HepG2 (cell line): ENCODE measurements around the gene GPLD1. TPM values are rescaled to one million over a fixed set of nuclear protein-coding genes. Genes with fewer than 3 reads are reported as not detected.

ENCODE experiments used
- CEBPG ChIP-seq: IDR thresholded peaks from 2 replicates; pipeline ENCODE4 v1.6.1; 2016
- ERF ChIP-seq: IDR thresholded peaks from 2 replicates; pipeline ENCODE4 v1.6.1; 2018; ENCODE audit warnings: missing biosample characterization, missing genetic modification reagents
- EZH2 ChIP-seq: conservative IDR thresholded peaks from 2 replicates; pipeline ENCODE4 v1.6.1; 2012; ENCODE audit warnings: mild to moderate bottlenecking, low read depth, low read length, moderate library complexity
- FIP1L1 ChIP-seq: fragments of 200-400 bp; formaldehyde crosslinking; IDR thresholded peaks from 2 replicates; pipeline ENCODE4 v1.6.1; 2018; ENCODE audit warnings: low read depth, mild to moderate bottlenecking, low read length, moderate library complexity, borderline replicate concordance; ENCODE audit not compliant: insufficient read depth
- HNF4G ChIP-seq, 2 experiments: sonication (generic) in 1 of 2; formaldehyde crosslinking in 1 of 2; IDR thresholded peaks; 2 replicates each; pipeline versions ENCODE4 v1.4.0 to v1.6.1; 2011 to 2020; ENCODE audit warnings: borderline replicate concordance in 2 of 2, low read depth in 2 of 2, mild to moderate bottlenecking in 2 of 2, low read length in 1 of 2, missing genetic modification reagents in 1 of 2, moderate library complexity in 1 of 2
- KAT8 ChIP-seq: IDR thresholded peaks from 2 replicates; pipeline ENCODE4 v1.6.1; 2016; ENCODE audit warnings: missing genetic modification reagents, missing compliant biosample characterization
- MIER2 ChIP-seq: IDR thresholded peaks from 2 replicates; pipeline ENCODE4 v1.6.1; 2016; ENCODE audit warnings: missing biosample characterization, missing genetic modification reagents
- MTA3 ChIP-seq: sonication (generic); formaldehyde crosslinking; IDR thresholded peaks from 2 replicates; pipeline ENCODE4 v1.4.0; 2020; ENCODE audit warnings: missing genetic modification reagents
- RBAK ChIP-seq: sonication (generic); formaldehyde crosslinking; IDR thresholded peaks from 2 replicates; pipeline ENCODE4 v1.5.1; 2020; ENCODE audit warnings: mild to moderate bottlenecking, missing genetic modification reagents
- SETDB1 ChIP-seq: sonication (generic); formaldehyde crosslinking; IDR thresholded peaks from 2 replicates; pipeline ENCODE4 v1.5.1; 2020; ENCODE audit warnings: missing genetic modification reagents, mild to moderate bottlenecking, borderline replicate concordance
- SIX1 ChIP-seq: sonication (generic); formaldehyde crosslinking; IDR thresholded peaks from 2 replicates; pipeline ENCODE4 v1.4.0; 2020; ENCODE audit warnings: missing genetic modification reagents, borderline replicate concordance
- SNAPC2 ChIP-seq: sonication (generic); formaldehyde crosslinking; IDR thresholded peaks from 2 replicates; pipeline ENCODE4 v1.8.1; 2022; ENCODE audit warnings: mild to moderate bottlenecking, missing genetic modification reagents
- TBL1XR1 ChIP-seq: fragments of 150-350 bp; IDR thresholded peaks from 2 replicates; pipeline ENCODE4 v1.6.1; 2014; ENCODE audit warnings: borderline replicate concordance, low read length; ENCODE audit not compliant: partially characterized antibody
- ZFP82 ChIP-seq: sonication (generic); formaldehyde crosslinking; IDR thresholded peaks from 2 replicates; pipeline ENCODE4 v1.5.1; 2020; ENCODE audit warnings: mild to moderate bottlenecking, missing genetic modification reagents, borderline replicate concordance
- ZNF264 ChIP-seq: sonication (generic); formaldehyde crosslinking; IDR thresholded peaks from 2 replicates; pipeline ENCODE4 v1.4.0; 2020; ENCODE audit warnings: missing genetic modification reagents
- ZNF296 ChIP-seq: sonication (generic); formaldehyde crosslinking; conservative IDR thresholded peaks from 2 replicates; pipeline ENCODE4 v1.5.0; 2020; ENCODE audit warnings: mild to moderate bottlenecking, missing genetic modification reagents
- ZNF446 ChIP-seq: sonication (generic); formaldehyde crosslinking; IDR thresholded peaks from 2 replicates; pipeline ENCODE4 v1.5.0; 2020; ENCODE audit warnings: mild to moderate bottlenecking, missing genetic modification reagents
- ZNF674 ChIP-seq: sonication (generic); formaldehyde crosslinking; IDR thresholded peaks from 2 replicates; pipeline ENCODE4 v1.5.0; 2020; ENCODE audit warnings: low read depth, mild to moderate bottlenecking, missing genetic modification reagents
- ZZZ3 ChIP-seq: sonication (generic); formaldehyde crosslinking; IDR thresholded peaks from 2 replicates; pipeline ENCODE4 v1.4.0; 2020; ENCODE audit warnings: missing genetic modification reagents, mild to moderate bottlenecking, borderline replicate concordance
- polyA plus RNA-seq, 8 experiments: library from polyadenylated mRNA; depleted of rRNA in 3 of 8; stranded (reverse) in 7 of 8; unstranded in 1 of 8; fragments of >200 nt; fragmentation: Illumina TruSeq in 4 of 8; extraction: Trizol in 4 of 8; gene quantifications; 2 replicates each; pipeline versions ENCODE4 v1.2.1 to v1.2.3, GENCODE V29; 2011 to 2016; ENCODE audit warnings: low read depth in 4 of 8, missing spikeins in 1 of 8, mixed read lengths in 1 of 8; ENCODE audit not compliant: insufficient read depth in 1 of 8
- total RNA-seq, 5 experiments: library from RNA; depleted of rRNA; stranded (reverse); fragments of >200 nt; fragmentation: Illumina TruSeq; extraction: Trizol; gene quantifications; 2 replicates each; pipeline ENCODE4 v1.2.3, GENCODE V29; 2016; ENCODE audit warnings: low read depth in 1 of 5
- TF ChIP-seq, protein P1 (sequence below): sonication (generic); formaldehyde crosslinking; IDR thresholded peaks from 2 replicates; pipeline ENCODE4 v1.5.1; 2020; ENCODE audit warnings: mild to moderate bottlenecking, missing genetic modification reagents
- TF ChIP-seq, protein P2 (sequence below): sonication (generic); formaldehyde crosslinking; IDR thresholded peaks from 2 replicates; pipeline ENCODE4 v1.5.1; 2020; ENCODE audit warnings: missing genetic modification reagents, mild to moderate bottlenecking, borderline replicate concordance
- TF ChIP-seq, protein P3 (sequence below): IDR thresholded peaks from 2 replicates; pipeline ENCODE4 v1.6.1; 2016; ENCODE audit warnings: mild to moderate bottlenecking

The GPLD1 gene
- total and polyA plus RNA-seq, 2 of the 13 experiments (the other 11 are each of a cell fraction or from before 2014, with no cell fraction given) = 6.2 to 7.6 TPM

GRCh38 chr6:24402697-24403500, 86.5 kb downstream of the GPLD1 start, which contains the start of gene MRS2 (continued):
- TF ChIP-seq SIX1 (CRISPR knock-in tag) (no peak), SNAPC2 (CRISPR knock-in tag) (peak; percentile 94), HNF4G (IDR thresholded peaks at IDR 0.05; ENCODE audit: borderline replicate concordance, low read depth, low read length) (no peak; the same call in 1 of the 2 replicates), HNF4G (CRISPR knock-in tag; IDR thresholded peaks at IDR 0.05; ENCODE audit: borderline replicate concordance, low read depth) (peak; percentile 53; the same call in 1 of the 2 replicates), MTA3 (CRISPR knock-in tag) (no peak), RBAK (CRISPR knock-in tag) (peak; percentile 15; the same call in 1 of the 2 replicates), EZH2 (no peak), FIP1L1 (peak; percentile 65; the same call in 1 of the 2 replicates), ZNF674 (no peak), ZNF296 (CRISPR knock-in tag) (0 out of 2 replicates have a peak, but pooled peaks have one; percentile 67), ERF (CRISPR knock-in tag) (peak; percentile 46; the same call in 1 of the 2 replicates), MIER2 (no peak), ZNF446 (CRISPR knock-in tag) (peak; percentile 77), ZZZ3 (CRISPR knock-in tag) (peak; percentile 96), TBL1XR1 (peak; percentile 59), ZNF264 (CRISPR knock-in tag) (peak; percentile 90), ZFP82 (CRISPR knock-in tag) (no peak), KAT8 (peak; percentile 88), SETDB1 (CRISPR knock-in tag) (no peak), CEBPG (CRISPR knock-in tag) (no peak)
- TF ChIP-seq, protein P1, sequence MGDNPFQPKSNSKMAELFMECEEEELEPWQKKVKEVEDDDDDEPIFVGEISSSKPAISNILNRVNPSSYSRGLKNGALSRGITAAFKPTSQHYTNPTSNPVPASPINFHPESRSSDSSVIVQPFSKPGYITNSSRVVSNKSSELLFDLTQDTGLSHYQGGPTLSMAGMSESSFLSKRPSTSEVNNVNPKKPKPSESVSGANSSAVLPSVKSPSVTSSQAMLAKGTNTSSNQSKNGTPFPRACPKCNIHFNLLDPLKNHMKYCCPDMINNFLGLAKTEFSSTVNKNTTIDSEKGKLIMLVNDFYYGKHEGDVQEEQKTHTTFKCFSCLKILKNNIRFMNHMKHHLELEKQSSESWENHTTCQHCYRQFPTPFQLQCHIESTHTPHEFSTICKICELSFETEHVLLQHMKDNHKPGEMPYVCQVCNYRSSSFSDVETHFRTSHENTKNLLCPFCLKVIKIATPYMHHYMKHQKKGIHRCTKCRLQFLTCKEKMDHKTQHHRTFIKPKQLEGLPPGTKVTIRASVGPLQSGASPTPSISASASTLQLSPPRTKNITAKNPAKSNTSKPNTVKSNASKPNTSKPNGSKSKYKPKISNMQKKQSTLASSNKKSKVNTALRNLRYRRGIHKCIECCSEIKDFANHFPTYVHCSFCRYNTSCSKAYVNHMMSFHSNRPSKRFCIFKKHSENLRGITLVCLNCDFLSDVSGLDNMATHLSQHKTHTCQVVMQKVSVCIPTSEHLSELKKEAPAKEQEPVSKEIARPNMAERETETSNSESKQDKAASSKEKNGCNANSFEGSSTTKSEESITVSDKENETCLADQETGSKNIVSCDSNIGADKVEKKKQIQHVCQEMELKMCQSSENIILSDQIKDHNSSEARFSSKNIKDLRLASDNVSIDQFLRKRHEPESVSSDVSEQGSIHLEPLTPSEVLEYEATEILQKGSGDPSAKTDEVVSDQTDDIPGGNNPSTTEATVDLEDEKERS (CRISPR knock-in tag) = peak; percentile 99
- TF ChIP-seq, protein P2, sequence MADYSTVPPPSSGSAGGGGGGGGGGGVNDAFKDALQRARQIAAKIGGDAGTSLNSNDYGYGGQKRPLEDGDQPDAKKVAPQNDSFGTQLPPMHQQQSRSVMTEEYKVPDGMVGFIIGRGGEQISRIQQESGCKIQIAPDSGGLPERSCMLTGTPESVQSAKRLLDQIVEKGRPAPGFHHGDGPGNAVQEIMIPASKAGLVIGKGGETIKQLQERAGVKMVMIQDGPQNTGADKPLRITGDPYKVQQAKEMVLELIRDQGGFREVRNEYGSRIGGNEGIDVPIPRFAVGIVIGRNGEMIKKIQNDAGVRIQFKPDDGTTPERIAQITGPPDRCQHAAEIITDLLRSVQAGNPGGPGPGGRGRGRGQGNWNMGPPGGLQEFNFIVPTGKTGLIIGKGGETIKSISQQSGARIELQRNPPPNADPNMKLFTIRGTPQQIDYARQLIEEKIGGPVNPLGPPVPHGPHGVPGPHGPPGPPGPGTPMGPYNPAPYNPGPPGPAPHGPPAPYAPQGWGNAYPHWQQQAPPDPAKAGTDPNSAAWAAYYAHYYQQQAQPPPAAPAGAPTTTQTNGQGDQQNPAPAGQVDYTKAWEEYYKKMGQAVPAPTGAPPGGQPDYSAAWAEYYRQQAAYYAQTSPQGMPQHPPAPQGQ (CRISPR knock-in tag) = no peak
- TF ChIP-seq, protein P3, sequence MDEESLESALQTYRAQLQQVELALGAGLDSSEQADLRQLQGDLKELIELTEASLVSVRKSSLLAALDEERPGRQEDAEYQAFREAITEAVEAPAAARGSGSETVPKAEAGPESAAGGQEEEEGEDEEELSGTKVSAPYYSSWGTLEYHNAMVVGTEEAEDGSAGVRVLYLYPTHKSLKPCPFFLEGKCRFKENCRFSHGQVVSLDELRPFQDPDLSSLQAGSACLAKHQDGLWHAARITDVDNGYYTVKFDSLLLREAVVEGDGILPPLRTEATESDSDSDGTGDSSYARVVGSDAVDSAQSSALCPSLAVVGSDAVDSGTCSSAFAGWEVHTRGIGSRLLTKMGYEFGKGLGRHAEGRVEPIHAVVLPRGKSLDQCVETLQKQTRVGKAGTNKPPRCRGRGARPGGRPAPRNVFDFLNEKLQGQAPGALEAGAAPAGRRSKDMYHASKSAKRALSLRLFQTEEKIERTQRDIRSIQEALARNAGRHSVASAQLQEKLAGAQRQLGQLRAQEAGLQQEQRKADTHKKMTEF = peak; percentile 85; the same call in 1 of the 2 replicates
